Measurements from ENCODE around the gene MYOF.

- TF ChIP-seq SMC3 (IDR thresholded peaks at IDR 0.05; ENCODE audit: low read depth, low read length) = no peak
- no peak for TF ChIP-seq CTCF (IDR thresholded peaks at IDR 0.05)
- no peak for TF ChIP-seq RXRA (IDR thresholded peaks at IDR 0.05; ENCODE audit: borderline replicate concordance, low read depth)
- no peak for TF ChIP-seq ELF1 (IDR thresholded peaks at IDR 0.05)
- TF ChIP-seq CHD2 (IDR thresholded peaks at IDR 0.05; ENCODE audit: low read length, partially characterized antibody) = no peak
- TF ChIP-seq EP300 (IDR thresholded peaks at IDR 0.05; ENCODE audit: borderline replicate concordance in 1 of 2, low read depth in 1 of 2, low read length in 1 of 2) = no peak
- TF ChIP-seq NFIC (IDR thresholded peaks at IDR 0.05; ENCODE audit: borderline replicate concordance) = no peak
- no peak for TF ChIP-seq REST (IDR thresholded peaks at IDR 0.05; ENCODE audit: low read depth, low read length)
- no peak for TF ChIP-seq JUND (IDR thresholded peaks at IDR 0.05)
- TF ChIP-seq RCOR1 (IDR thresholded peaks at IDR 0.05; ENCODE audit: low read length) = no peak
- no peak for TF ChIP-seq RFX5 (IDR thresholded peaks at IDR 0.05; ENCODE audit: low read length)
- no peak for TF ChIP-seq MAX (IDR thresholded peaks at IDR 0.05; ENCODE audit: low read depth)
- no peak for TF ChIP-seq SIN3A (IDR thresholded peaks at IDR 0.05; ENCODE audit: borderline replicate concordance, low read depth, low read length)
- TF ChIP-seq RAD21 (IDR thresholded peaks at IDR 0.05; ENCODE audit: low read length) = no peak
Observed at GRCh38 chr10:93280699-93281366, 201.3 kb downstream of the MYOF start.

All from SK-N-SH (cell line).